Measurements from ENCODE around the gene PHF19. TPM values are rescaled to one million over a fixed set of nuclear protein-coding genes. Genes with fewer than 3 reads are reported as not detected.

The PHF19 gene
- total RNA-seq, 2 donors from 2014 or later, result 47.9 to 81.7 TPM

DNA sequence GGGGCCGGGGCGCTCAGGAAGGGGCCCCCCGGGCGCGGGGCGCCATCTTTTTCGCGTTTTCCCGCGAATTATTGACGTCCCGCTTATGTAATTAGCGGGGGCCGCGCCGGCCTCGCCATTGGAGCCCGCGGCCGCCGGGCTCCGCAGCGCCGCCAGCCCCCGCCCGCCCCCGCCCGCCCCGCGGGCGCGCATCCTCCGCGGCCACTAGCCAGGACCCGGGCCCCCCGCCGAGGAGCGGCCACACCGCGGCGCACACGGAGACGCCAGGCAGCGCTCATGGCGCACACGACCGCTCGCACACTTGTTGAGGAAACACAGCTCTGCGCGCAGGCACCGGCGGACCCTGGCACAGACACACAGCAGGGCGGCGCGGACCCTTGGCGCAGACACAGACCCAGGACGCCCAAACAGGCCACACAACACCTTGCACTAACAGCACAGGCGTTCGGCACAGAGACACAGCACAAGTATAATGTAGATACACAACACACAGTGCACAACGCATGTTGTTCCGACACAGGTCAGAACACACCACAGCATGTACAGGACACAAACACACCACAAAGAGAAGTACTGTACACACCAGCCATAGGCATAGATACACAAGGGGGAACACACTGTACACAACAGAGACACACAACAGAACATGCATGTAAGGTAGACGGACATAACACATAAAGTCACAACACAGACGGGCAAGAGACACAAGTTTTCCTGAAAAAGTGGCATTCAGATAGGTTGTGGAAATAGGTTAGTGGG is 467 bp upstream of the PHF19 start:
- DNase-seq (ENCODE audit: low spot score), result no peak
- peak overlapping the region; percentile 95 for H3K4me3 ChIP-seq
- TF ChIP-seq, protein P1, sequence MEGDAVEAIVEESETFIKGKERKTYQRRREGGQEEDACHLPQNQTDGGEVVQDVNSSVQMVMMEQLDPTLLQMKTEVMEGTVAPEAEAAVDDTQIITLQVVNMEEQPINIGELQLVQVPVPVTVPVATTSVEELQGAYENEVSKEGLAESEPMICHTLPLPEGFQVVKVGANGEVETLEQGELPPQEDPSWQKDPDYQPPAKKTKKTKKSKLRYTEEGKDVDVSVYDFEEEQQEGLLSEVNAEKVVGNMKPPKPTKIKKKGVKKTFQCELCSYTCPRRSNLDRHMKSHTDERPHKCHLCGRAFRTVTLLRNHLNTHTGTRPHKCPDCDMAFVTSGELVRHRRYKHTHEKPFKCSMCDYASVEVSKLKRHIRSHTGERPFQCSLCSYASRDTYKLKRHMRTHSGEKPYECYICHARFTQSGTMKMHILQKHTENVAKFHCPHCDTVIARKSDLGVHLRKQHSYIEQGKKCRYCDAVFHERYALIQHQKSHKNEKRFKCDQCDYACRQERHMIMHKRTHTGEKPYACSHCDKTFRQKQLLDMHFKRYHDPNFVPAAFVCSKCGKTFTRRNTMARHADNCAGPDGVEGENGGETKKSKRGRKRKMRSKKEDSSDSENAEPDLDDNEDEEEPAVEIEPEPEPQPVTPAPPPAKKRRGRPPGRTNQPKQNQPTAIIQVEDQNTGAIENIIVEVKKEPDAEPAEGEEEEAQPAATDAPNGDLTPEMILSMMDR (IDR thresholded peaks at IDR 0.05), result no peak
- peaks cover 13% of the 10 kb centered on the region for H3K36me3 ChIP-seq
- H3K27me3 ChIP-seq (replicated peaks; ENCODE audit: insufficient read depth), result no peaks in the 10 kb centered on the region
- H3K27ac ChIP-seq, result peak overlapping the region; percentile 68 to 86
- no peaks in the 10 kb centered on the region for H3K9me3 ChIP-seq
- peaks cover 3 to 24% of the 10 kb centered on the region in 2 donors for H3K4me1 ChIP-seq (ENCODE audit: control insufficient read depth in 1 of 2, low read depth in 2 of 2)
- ATAC-seq (ENCODE audit: insufficient number of reproducible peaks, low FRiP score, low read depth), result no peak

DNA sequence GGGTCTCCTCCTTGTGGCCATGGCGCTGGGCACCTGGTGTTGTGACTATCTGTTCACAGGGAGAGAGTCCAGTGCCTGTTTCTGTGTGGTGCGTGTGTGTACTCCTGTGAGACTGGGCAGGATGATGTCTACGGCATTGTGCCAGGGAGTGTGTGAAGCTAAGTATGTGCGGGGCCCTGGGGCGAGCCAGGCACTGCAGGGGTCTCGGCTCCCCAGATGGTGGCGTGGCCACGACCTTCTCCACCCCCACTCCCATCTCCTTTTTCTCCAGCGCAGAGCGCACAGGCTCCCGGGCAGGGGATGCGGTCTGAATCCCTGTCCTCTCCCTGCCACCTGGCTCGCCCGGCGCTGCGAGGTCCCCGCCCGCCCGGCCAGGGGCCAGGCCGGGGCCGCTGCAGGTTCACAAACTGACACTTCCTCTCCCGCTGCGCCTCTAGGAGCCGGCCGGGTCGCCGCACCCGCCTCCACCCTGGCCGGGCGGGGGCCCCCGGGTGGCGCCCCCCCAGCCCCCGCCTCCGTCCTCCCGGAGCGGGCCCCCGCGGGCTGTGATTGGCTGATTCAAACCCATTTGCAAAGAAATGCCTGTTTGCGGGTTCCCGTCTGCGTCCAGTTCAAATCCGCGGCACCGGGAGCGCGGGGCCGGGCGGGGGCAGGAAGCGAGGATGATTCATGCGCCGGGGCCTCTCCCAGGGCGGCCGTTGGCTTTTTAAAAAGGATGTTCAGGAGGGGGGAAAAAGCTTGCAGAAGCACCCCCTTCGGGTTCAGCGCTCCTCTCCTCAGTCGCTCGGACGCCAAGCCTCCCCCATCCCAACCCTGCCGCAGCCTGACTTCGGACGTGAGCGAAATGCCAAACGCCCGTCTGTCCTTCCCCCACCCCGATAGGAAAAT is 790 bp downstream of the PHF19 start:
- TF ChIP-seq, protein P1 (IDR thresholded peaks at IDR 0.05), result no peak
- ATAC-seq (ENCODE audit: insufficient number of reproducible peaks, low FRiP score, low read depth), result peak; percentile 49
- H3K27me3 ChIP-seq (replicated peaks; ENCODE audit: insufficient read depth), result no peaks in the 10 kb centered on the region
- peaks cover 17% of the 10 kb centered on the region for H3K36me3 ChIP-seq
- no peaks in the 10 kb centered on the region for H3K9me3 ChIP-seq
- peak overlapping the region; percentile 95 for H3K4me3 ChIP-seq
- peak overlapping the region; percentile 99 to 100 for H3K27ac ChIP-seq
- DNase-seq (ENCODE audit: low spot score), result peak; percentile 70
- H3K4me1 ChIP-seq (ENCODE audit: control insufficient read depth in 1 of 2, low read depth in 2 of 2), result peaks cover 3 to 24% of the 10 kb centered on the region in 2 donors

DNA sequence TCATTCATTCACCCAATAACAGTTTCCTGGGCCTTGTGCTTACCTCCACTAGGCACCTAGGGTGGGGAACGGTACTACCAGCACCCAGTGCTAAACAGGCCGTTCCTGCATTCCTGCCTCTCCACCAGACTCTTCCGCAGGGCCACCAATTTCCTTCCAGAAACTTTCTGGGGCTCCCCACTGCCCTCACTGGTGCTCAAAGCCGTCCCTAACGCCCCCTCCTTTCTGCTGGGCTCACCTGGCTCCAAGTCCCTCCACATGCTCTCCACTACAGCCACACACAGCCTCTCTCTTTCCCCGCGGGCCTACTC is 1.4 kb downstream of the PHF19 start:
- Histone ChIP-seq H3K27ac (peak overlapping the region; percentile 99 to 100), H3K4me1 (ENCODE audit: control insufficient read depth in 1 of 2, low read depth in 2 of 2) (peaks cover 3 to 24% of the 10 kb centered on the region in 2 donors), H3K36me3 (peaks cover 17% of the 10 kb centered on the region), H3K27me3 (replicated peaks; ENCODE audit: insufficient read depth) (no peaks in the 10 kb centered on the region), H3K9me3 (no peaks in the 10 kb centered on the region), H3K4me3 (peak overlapping the region; percentile 95)
- TF ChIP-seq, protein P1 (IDR thresholded peaks at IDR 0.05), result no peak
- no peak for ATAC-seq (ENCODE audit: insufficient number of reproducible peaks, low FRiP score, low read depth)
- no peak for DNase-seq (ENCODE audit: low spot score)

DNA sequence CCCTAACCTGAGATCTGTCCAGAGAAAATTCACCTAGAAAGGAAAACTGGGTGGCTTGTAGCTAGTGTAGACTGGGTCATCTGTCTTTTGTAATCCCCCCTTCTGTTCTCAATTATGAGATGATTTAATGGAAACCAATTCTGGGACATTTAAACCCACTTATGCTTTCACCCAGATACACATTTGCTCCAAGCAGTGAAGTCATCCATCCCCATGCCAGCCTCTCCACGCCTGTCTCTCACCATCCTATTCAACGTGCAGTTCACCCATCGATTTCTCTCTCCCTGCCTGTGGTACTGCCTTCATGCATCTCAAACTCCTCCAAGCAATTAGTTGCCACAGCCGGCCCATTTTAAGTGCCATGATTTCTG is 1.8 kb downstream of the PHF19 start:
- peaks cover 3 to 27% of the 10 kb centered on the region in 2 donors for H3K4me1 ChIP-seq (ENCODE audit: control insufficient read depth in 1 of 2, low read depth in 2 of 2)
- no peaks in the 10 kb centered on the region for H3K27me3 ChIP-seq (replicated peaks; ENCODE audit: insufficient read depth)
- ATAC-seq (ENCODE audit: insufficient number of reproducible peaks, low FRiP score, low read depth), result no peak
- H3K27ac ChIP-seq, result peak overlapping the region; percentile 99 to 100
- DNase-seq (ENCODE audit: low spot score), result no peak
- H3K36me3 ChIP-seq, result peaks cover 17% of the 10 kb centered on the region
- peak overlapping the region; percentile 95 for H3K4me3 ChIP-seq
- no peaks in the 10 kb centered on the region for H3K9me3 ChIP-seq
- TF ChIP-seq, protein P1 (IDR thresholded peaks at IDR 0.05), result no peak
